HG02571 (cell line): ENCODE results near the gene ZNF385C.

Experiments used
- ATAC-seq: cut with Tn5 transposase; IDR thresholded peaks from one replicate; pipeline ENCODE4 v1.9.1; 2021; ENCODE audit warnings: mild to moderate bottlenecking, moderate library complexity; ENCODE audit not compliant: unreplicated experiment

Gene ZNF385C

GRCh38 chr17:41996855-41997164, 101.5 kb downstream of the ZNF385C start:
- no peak for ATAC-seq

GRCh38 chr17:41992576-41992975, 105.7 kb downstream of the ZNF385C start:
- no peak for ATAC-seq

DNA sequence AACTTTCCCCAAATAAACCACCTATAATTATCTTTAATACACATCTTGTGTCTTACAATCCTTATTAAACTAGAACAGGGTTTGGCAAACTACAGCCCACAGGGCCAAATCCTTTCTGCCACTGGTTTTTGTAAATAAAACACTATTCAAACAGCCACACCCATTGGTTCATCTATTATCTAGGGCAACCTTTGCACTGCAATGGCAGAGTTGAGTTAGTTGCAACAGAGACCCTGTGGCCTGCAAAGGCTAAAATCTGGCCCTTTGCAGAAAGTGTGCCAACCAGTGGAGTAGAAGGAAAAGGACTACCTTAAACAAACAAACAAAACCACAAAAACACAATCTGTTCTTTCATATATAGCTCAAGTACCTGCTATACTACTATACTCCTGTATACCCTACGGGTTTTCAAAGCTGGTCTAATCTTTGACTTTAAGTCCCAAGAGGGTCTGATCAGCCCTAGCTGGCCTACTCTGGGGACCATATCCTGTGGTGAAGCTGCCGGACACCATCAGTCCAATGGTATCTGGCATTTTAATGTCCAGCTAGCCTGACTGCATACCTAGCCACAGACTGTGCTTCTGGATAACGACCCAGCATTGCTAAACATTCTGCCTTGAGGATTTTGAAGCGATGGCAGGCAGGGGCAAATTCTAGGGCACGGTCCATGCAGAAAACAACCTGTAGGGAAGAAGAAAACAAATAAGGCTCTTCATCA, 108.4 kb downstream of the ZNF385C start:
- no peak for ATAC-seq

GRCh38 chr17:41988418-41988817, 109.9 kb downstream of the ZNF385C start:
- no peak for ATAC-seq

GRCh38 chr17:41987642-41988041, 110.6 kb downstream of the ZNF385C start:
- ATAC-seq = no peak

- ATAC-seq = no peak
Measured at GRCh38 chr17:41986634-41987033, 111.6 kb downstream of the ZNF385C start.

DNA sequence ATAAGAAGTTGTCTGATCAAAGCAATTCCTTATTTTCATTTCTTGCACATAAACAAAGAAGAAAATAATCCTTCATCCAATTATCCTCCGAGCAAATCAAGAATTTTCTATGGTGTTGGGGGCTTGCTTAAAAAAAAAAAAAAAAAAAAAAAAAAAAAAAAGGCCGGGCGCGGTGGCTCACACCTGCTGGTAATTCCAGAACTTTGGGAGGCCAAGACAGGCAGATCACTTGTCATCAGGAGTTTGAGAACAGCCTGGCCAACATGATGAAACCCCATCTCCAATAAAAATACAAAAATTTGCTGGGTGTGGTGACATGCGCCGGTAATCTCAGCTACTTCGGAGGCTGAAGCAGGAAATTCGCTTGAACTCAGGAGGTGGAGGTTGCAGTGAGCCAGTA, 112.4 kb downstream of the ZNF385C start:
- no peak for ATAC-seq

GRCh38 chr17:41984454-41984853, 113.8 kb downstream of the ZNF385C start:
- no peak for ATAC-seq

DNA sequence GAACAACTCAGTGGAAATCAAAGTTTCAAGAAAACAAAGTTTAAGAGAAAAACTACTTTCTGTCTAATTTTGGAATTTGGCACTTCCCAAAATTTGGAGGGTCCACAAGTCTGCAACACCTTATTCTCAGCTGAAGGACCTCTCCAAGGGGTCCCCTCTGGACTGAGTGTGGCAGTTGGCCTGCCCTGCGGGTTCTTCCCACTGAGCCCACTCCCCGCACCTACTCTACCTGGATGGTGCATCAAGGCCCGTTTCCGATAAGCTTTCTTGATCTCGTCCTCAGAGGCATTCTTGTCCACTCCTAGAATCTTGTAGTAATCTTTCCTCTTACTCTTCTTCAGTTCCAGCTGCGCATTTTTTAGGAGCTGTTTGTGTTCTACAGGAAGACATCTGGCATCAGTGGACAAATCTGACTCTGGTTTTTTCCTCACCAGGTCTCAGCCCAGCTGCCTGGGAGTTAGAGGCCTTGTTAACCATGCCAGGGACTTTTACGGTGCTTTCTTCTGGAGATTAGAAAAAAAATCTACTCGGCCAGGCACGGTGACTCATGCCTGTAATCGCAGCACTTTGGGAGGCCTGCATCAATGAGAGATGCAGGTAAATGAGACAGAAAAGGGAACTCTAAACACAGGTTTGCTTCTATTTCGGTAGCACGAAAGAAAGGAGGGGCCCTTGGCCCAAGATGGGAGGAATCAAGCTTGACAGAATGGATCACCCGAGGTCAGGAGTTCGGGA, 116.1 kb downstream of the ZNF385C start:
- no peak for ATAC-seq

- ATAC-seq = no peak
Measured at GRCh38 chr17:41977991-41978390, 120.3 kb downstream of the ZNF385C start.

- no peak for ATAC-seq
Measured at GRCh38 chr17:41976142-41976768, 122.0 kb downstream of the ZNF385C start.
